Measurements from ENCODE around the gene ZFAND6.
A peak's percentile ranks its signal among the peaks of the same experiment; 100 is the strongest.
"Not testable (repeated sequence)": the region's sequence is repeated elsewhere in the genome, so short reads cannot be mapped to it uniquely, and the experiment has no call there.

The ZFAND6 gene

GRCh38 chr15:80152180-80152895, 92.9 kb downstream of the ZFAND6 start:
- DNase-seq: peak; percentile 89

GRCh38 chr15:80152896-80153876, 93.7 kb downstream of the ZFAND6 start, which contains the start of gene FAH:
Gene FAH, plus strand, starts transcription at chr15:80152999. Its CDS starts 56 bp downstream, at chr15:80153055.
- DNase-seq: no peak

- DNase-seq: no peak
These were observed 94.4 kb downstream of the ZFAND6 start for GRCh38 chr15:80153900-80154299.

- DNase-seq: no peak
These were observed 94.9 kb downstream of the ZFAND6 start for GRCh38 chr15:80154336-80154735.

- no peak for DNase-seq
These were observed 95.5 kb downstream of the ZFAND6 start for GRCh38 chr15:80155001-80155377.

GRCh38 chr15:80155378-80156175, 96.1 kb downstream of the ZFAND6 start:
- DNase-seq: not testable (repeated sequence)

GRCh38 chr15:80156176-80156720, 96.8 kb downstream of the ZFAND6 start:
- no peak for DNase-seq

- DNase-seq: no peak
These were observed 97.7 kb downstream of the ZFAND6 start for GRCh38 chr15:80157215-80157614.

- no peak for DNase-seq
These were observed 99.8 kb downstream of the ZFAND6 start for GRCh38 chr15:80159301-80159700.

GRCh38 chr15:80159811-80160569, 100.5 kb downstream of the ZFAND6 start:
- no peak for DNase-seq

GRCh38 chr15:80160570-80161156, 101.2 kb downstream of the ZFAND6 start:
- DNase-seq: no peak

GRCh38 chr15:80161468-80162016, 102.1 kb downstream of the ZFAND6 start:
- DNase-seq: no peak

GRCh38 chr15:80162059-80162554, 102.6 kb downstream of the ZFAND6 start:
- DNase-seq: no peak

- DNase-seq: no peak
These were observed 103.7 kb downstream of the ZFAND6 start for GRCh38 chr15:80163217-80163616.

GRCh38 chr15:80163897-80164296, 104.4 kb downstream of the ZFAND6 start:
- DNase-seq: no peak

GRCh38 chr15:80167936-80168335, 108.5 kb downstream of the ZFAND6 start:
- no peak for DNase-seq

GRCh38 chr15:80168421-80168820, 108.9 kb downstream of the ZFAND6 start:
- no peak for DNase-seq

GRCh38 chr15:80169768-80170357, 110.4 kb downstream of the ZFAND6 start:
- no peak for DNase-seq

- DNase-seq: no peak
These were observed 111.1 kb downstream of the ZFAND6 start for GRCh38 chr15:80170596-80170995.

- DNase-seq: no peak
These were observed 112.3 kb downstream of the ZFAND6 start for GRCh38 chr15:80171787-80172186.

- no peak for DNase-seq
These were observed 112.9 kb downstream of the ZFAND6 start for GRCh38 chr15:80172401-80172800.
